Thyroid gland (tissue), 4 donors: ENCODE results near the gene QPCT.

Experiments used
- POLR2A ChIP-seq, 2 donors: fragments of 450-650 bp; IDR thresholded peaks; one replicate each; pipeline ENCODE4 v1.6.1; 2017; ENCODE audit warnings: antibody characterized with exemption in 2 of 2, mild to moderate bottlenecking in 2 of 2, moderate library complexity in 1 of 2
- TF ChIP-seq, protein P1 (sequence below), 6 experiments: fragments of 200-600 bp in 3 of 6; fragments of 450-650 bp in 3 of 6; sonication (generic) in 3 of 6; IDR thresholded peaks; one replicate each; pipeline ENCODE4 v1.5.1; 2016 to 2019; ENCODE audit warnings: antibody characterized with exemption in 6 of 6, mild to moderate bottlenecking in 2 of 6, inconsistent platforms in 1 of 6, moderate library complexity in 1 of 6

DNA sequence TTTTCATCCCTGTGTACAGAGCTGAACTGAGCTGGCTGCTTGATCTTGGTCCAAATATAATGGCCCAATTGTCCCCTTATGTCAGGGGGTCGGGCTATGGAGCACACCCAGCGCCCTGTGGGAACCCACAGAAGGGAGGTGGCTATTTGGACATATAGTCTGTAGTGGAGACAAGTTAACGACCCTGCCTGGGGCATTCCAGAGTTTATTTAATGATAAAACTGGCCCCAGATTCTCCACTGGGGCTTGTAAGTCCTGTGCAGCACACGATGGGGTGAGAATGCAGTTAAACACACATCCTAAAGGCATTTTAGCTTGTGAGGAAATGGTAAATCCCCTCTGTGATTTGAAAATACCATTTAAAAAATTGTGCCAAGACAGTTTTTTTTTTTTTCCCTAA is 72.9 kb downstream of the QPCT start:
- TF ChIP-seq, protein P1, sequence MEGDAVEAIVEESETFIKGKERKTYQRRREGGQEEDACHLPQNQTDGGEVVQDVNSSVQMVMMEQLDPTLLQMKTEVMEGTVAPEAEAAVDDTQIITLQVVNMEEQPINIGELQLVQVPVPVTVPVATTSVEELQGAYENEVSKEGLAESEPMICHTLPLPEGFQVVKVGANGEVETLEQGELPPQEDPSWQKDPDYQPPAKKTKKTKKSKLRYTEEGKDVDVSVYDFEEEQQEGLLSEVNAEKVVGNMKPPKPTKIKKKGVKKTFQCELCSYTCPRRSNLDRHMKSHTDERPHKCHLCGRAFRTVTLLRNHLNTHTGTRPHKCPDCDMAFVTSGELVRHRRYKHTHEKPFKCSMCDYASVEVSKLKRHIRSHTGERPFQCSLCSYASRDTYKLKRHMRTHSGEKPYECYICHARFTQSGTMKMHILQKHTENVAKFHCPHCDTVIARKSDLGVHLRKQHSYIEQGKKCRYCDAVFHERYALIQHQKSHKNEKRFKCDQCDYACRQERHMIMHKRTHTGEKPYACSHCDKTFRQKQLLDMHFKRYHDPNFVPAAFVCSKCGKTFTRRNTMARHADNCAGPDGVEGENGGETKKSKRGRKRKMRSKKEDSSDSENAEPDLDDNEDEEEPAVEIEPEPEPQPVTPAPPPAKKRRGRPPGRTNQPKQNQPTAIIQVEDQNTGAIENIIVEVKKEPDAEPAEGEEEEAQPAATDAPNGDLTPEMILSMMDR (IDR thresholded peaks at IDR 0.05) = no peak
- TF ChIP-seq POLR2A (IDR thresholded peaks at IDR 0.05) = no peak
